ENCODE results near the gene RBL2. TPM values are rescaled to one million over a fixed set of nuclear protein-coding genes. Genes with fewer than 3 reads are reported as not detected.

RBL2 gene
- total and polyA plus RNA-seq, 2 of the 13 experiments (the other 11 are each of a cell fraction or from before 2014, with no cell fraction given), result 41.2 to 60.9 TPM

DNA sequence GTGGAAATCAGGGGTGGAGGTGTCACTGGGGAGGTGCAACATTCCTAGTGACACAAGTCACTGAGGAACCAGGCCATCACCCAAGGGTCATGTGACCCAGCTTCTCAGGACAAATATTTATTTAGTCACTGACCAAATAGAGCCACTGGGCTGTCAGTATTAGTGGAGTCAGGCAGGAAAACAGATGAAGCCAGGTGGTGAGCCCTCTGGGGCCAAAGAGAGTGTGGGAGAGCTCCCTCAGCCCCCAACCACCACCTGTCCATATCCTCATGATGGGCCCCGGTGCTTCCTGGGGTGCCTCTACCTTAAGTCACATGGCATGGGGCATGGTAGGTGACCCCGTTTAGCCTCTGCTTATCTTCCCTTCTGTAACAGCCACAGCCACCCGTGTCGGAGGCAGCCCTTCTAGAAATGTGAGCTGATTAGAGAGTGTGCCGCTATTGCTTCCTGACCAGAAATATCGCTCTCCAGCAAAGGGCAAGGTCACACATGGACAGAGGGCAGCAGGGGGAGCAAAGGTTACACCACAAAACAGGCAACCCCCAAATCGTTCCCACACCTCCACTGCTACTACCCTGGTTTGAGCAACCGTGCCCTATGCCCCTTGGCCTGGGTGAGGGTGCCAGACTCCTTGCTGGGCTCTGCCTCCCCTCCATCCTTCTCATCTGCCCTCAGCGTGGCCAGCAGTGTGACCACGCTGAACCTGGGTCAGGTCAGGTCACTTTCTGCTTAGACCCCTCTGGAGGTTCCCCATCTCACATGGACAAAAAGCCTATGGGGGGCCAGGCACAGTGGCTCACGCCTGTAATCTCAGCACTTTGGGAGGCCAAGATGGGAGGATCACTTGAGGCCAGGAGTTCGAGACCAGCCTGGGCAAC, 77.4 kb downstream of the RBL2 start (continued):
- TF ChIP-seq ZIK1 (CRISPR knock-in tag; IDR thresholded peaks at IDR 0.05; ENCODE audit: borderline replicate concordance, low read depth) (no peak), ZNF343 (CRISPR knock-in tag; IDR thresholded peaks at IDR 0.05) (no peak), NFYC (CRISPR knock-in tag; IDR thresholded peaks at IDR 0.05) (0 out of 2 replicates have a peak, but pooled peaks have one; percentile 33), TCF7 (IDR thresholded peaks at IDR 0.05; ENCODE audit: low read depth) (peak; percentile 55; the same call in 1 of the 2 replicates), ZFP41 (CRISPR knock-in tag; IDR thresholded peaks at IDR 0.05; ENCODE audit: borderline replicate concordance) (no peak), XRCC5 (optimal IDR thresholded peaks at IDR 0.05; ENCODE audit: low read length) (no peak), SP4 (CRISPR knock-in tag; IDR thresholded peaks at IDR 0.05) (no peak; the same call in 1 of the 2 replicates), EED (CRISPR knock-in tag; IDR thresholded peaks at IDR 0.05) (0 out of 2 replicates have a peak, but pooled peaks have one; percentile 55), HOXA9 (CRISPR knock-in tag; IDR thresholded peaks at IDR 0.05; ENCODE audit: borderline replicate concordance) (no peak), ZNF441 (CRISPR knock-in tag; IDR thresholded peaks at IDR 0.05; ENCODE audit: borderline replicate concordance) (0 out of 2 replicates have a peak, but pooled peaks have one; percentile 33), U2AF2 (IDR thresholded peaks at IDR 0.05; ENCODE audit: low read depth, low read length) (0 out of 2 replicates have a peak, but pooled peaks have one; percentile 40), ZNF225 (CRISPR knock-in tag; IDR thresholded peaks at IDR 0.05) (peak; percentile 95; the same call in 1 of the 2 replicates), KLF11 (CRISPR knock-in tag; IDR thresholded peaks at IDR 0.05) (0 out of 2 replicates have a peak, but pooled peaks have one; percentile 49), ZNF382 (CRISPR knock-in tag; IDR thresholded peaks at IDR 0.05; ENCODE audit: borderline replicate concordance) (no peak), GFI1 (CRISPR knock-in tag; IDR thresholded peaks at IDR 0.05; ENCODE audit: borderline replicate concordance) (peak; percentile 72; the same call in 1 of the 2 replicates), CENPX (CRISPR knock-in tag; IDR thresholded peaks at IDR 0.05) (no peak), SP2 (CRISPR knock-in tag; IDR thresholded peaks at IDR 0.05) (peak; percentile 51; the same call in 1 of the 2 replicates), ZNF605 (CRISPR knock-in tag; IDR thresholded peaks at IDR 0.05) (peak; percentile 73), KMT2B (CRISPR knock-in tag; IDR thresholded peaks at IDR 0.05) (0 out of 2 replicates have a peak, but pooled peaks have one; percentile 17), TRIM24 (CRISPR knock-in tag; IDR thresholded peaks at IDR 0.05) (peak; percentile 19; the same call in 1 of the 2 replicates), FOXK1 (CRISPR knock-in tag; IDR thresholded peaks at IDR 0.05; ENCODE audit: borderline replicate concordance, low read depth) (peak; percentile 4; the same call in 1 of the 2 replicates), FOXO1 (CRISPR knock-in tag; IDR thresholded peaks at IDR 0.05) (peak; percentile 53)
- TF ChIP-seq, protein P1, sequence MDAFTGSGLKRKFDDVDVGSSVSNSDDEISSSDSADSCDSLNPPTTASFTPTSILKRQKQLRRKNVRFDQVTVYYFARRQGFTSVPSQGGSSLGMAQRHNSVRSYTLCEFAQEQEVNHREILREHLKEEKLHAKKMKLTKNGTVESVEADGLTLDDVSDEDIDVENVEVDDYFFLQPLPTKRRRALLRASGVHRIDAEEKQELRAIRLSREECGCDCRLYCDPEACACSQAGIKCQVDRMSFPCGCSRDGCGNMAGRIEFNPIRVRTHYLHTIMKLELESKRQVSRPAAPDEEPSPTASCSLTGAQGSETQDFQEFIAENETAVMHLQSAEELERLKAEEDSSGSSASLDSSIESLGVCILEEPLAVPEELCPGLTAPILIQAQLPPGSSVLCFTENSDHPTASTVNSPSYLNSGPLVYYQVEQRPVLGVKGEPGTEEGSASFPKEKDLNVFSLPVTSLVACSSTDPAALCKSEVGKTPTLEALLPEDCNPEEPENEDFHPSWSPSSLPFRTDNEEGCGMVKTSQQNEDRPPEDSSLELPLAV (CRISPR knock-in tag; conservative IDR thresholded peaks at IDR 0.05; ENCODE audit: low read depth), result no peak
- TF ChIP-seq, protein P2, sequence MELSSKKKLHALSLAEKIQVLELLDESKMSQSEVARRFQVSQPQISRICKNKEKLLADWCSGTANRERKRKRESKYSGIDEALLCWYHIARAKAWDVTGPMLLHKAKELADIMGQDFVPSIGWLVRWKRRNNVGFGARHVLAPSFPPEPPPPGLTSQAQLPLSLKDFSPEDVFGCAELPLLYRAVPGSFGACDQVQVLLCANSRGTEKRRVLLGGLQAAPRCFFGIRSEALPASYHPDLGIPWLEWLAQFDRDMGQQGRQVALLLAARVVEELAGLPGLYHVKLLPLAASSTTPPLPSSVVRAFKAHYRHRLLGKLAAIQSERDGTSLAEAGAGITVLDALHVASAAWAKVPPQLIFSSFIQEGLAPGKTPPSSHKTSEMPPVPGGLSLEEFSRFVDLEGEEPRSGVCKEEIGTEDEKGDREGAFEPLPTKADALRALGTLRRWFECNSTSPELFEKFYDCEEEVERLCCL (CRISPR knock-in tag; IDR thresholded peaks at IDR 0.05; ENCODE audit: borderline replicate concordance), result peak; percentile 90; the same call in 1 of the 2 replicates
- TF ChIP-seq, protein P3, sequence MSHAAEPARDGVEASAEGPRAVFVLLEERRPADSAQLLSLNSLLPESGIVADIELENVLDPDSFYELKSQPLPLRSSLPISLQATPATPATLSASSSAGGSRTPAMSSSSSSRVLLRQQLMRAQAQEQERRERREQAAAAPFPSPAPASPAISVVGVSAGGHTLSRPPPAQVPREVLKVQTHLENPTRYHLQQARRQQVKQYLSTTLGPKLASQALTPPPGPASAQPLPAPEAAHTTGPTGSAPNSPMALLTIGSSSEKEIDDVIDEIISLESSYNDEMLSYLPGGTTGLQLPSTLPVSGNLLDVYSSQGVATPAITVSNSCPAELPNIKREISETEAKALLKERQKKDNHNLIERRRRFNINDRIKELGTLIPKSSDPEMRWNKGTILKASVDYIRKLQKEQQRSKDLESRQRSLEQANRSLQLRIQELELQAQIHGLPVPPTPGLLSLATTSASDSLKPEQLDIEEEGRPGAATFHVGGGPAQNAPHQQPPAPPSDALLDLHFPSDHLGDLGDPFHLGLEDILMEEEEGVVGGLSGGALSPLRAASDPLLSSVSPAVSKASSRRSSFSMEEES (CRISPR knock-in tag; IDR thresholded peaks at IDR 0.05), result peak; percentile 93

Measured in HepG2 (cell line).